ENCODE data around the gene PCBP3.

Gene PCBP3

GRCh38 chr21:45889961-45890360, 246.4 kb downstream of the PCBP3 start:
- no peak for TF ChIP-seq POLR2A (IDR thresholded peaks at IDR 0.05; ENCODE audit: extremely low read depth, insufficient read length)
- TF ChIP-seq MYC (IDR thresholded peaks at IDR 0.05; ENCODE audit: low read depth, low read length), result no peak
- no peak for TF ChIP-seq CTCF (IDR thresholded peaks at IDR 0.05; ENCODE audit: low read depth, low read length)
- TF ChIP-seq, protein P1, sequence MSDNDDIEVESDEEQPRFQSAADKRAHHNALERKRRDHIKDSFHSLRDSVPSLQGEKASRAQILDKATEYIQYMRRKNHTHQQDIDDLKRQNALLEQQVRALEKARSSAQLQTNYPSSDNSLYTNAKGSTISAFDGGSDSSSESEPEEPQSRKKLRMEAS (IDR thresholded peaks at IDR 0.05; ENCODE audit: low read depth, low read length), result no peak
- no peak for DNase-seq (ENCODE audit: low read depth)

GRCh38 chr21:45891388-45892155, 248.0 kb downstream of the PCBP3 start:
- H3K4me3 ChIP-seq (ENCODE audit: low read depth, low read length), result no peak overlapping the region
- TF ChIP-seq POLR2A (IDR thresholded peaks at IDR 0.05; ENCODE audit: extremely low read depth, insufficient read length), result no peak
- TF ChIP-seq CTCF (IDR thresholded peaks at IDR 0.05; ENCODE audit: low read depth, low read length), result no peak
- DNase-seq (ENCODE audit: low read depth), result no peak

More at GRCh38 chr21:45889961-45890360, 246.4 kb downstream of the PCBP3 start:
- H3K4me3 ChIP-seq (ENCODE audit: low read depth, low read length), result no peak overlapping the region

- TF ChIP-seq, protein P1 (IDR thresholded peaks at IDR 0.05; ENCODE audit: low read depth, low read length), result peak; percentile 58
- TF ChIP-seq CTCF (IDR thresholded peaks at IDR 0.05; ENCODE audit: low read depth, low read length), result no peak
- DNase-seq (ENCODE audit: low read depth), result peak; percentile 85
- no peak overlapping the region for H3K4me3 ChIP-seq (ENCODE audit: low read depth, low read length)
These were observed 248.8 kb downstream of the PCBP3 start for GRCh38 chr21:45892156-45892915.

- TF ChIP-seq MYC (IDR thresholded peaks at IDR 0.05; ENCODE audit: low read depth, low read length) (no peak), CTCF (IDR thresholded peaks at IDR 0.05; ENCODE audit: low read depth, low read length) (no peak), POLR2A (IDR thresholded peaks at IDR 0.05; ENCODE audit: extremely low read depth, insufficient read length) (no peak)
- TF ChIP-seq, protein P1 (IDR thresholded peaks at IDR 0.05; ENCODE audit: low read depth, low read length), result no peak
- H3K4me3 ChIP-seq (ENCODE audit: low read depth, low read length), result no peak overlapping the region
- DNase-seq (ENCODE audit: low read depth), result no peak
These were observed 249.6 kb downstream of the PCBP3 start for GRCh38 chr21:45892916-45893739.

DNA sequence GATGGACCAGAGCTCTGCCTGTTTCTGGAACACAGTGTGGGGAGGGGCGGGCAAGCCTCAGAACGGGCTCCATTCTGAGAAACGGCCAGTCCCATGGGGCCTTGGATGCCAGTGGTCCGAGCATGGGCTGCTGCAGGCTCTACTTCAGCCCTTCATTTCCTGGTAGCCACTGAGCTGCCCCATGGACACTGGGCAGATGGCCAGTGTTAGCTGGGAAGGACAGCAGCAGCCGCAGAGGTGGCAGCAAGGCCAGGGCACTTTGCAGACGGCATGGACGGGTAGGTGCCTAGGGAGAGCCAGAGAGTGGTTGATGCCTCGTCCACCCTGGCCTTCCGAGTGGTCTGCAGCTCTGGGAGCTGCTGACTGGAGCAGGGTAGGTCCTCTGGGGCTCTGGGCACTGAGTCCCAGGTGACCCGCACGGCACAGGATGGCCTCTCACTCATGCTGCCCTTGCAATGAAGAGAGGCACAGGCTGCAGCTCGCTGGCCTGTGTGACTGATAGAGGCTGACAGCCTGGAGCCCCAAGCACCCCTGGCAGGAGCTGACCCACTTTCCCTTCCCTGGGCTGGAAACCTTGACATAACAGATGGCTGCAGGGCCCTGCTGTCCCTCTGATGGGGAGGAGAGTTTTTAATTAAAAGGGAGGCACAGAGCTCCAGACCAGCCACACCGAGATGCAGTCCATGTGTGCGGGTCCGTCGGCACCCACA, 250.4 kb downstream of the PCBP3 start:
- no peak overlapping the region for H3K4me3 ChIP-seq (ENCODE audit: low read depth, low read length)
- no peak for TF ChIP-seq CTCF (IDR thresholded peaks at IDR 0.05; ENCODE audit: low read depth, low read length)
- DNase-seq (ENCODE audit: low read depth), result no peak
